Effector memory CD4-positive, alpha-beta T cell (primary cell): ENCODE data around the gene ART4.

Experiments used
- DNase-seq, 3 donors: peaks; one replicate each; pipeline ENCODE4 v3.0.0-alpha.2; 2020
- H3K27ac ChIP-seq: 2 replicates; pipeline ENCODE4 v1.7.0; 2013; ENCODE audit warnings: mild to moderate bottlenecking, low read length, moderate library complexity; ENCODE audit not compliant: insufficient read depth, poor library complexity, severe bottlenecking
- H3K27me3 ChIP-seq: replicated peaks from 2 replicates; pipeline ENCODE4 v1.7.0; 2013; ENCODE audit warnings: mild to moderate bottlenecking, low read length; ENCODE audit not compliant: insufficient read depth, control insufficient read depth, poor library complexity, severe bottlenecking
- H3K36me3 ChIP-seq: 2 replicates; pipeline ENCODE4 v1.7.0; 2013; ENCODE audit warnings: mild to moderate bottlenecking, low read length, moderate library complexity; ENCODE audit not compliant: control insufficient read depth, insufficient read depth
- H3K4me1 ChIP-seq: 2 replicates; pipeline ENCODE4 v1.7.0; 2013; ENCODE audit warnings: low read length, mild to moderate bottlenecking; ENCODE audit not compliant: control insufficient read depth, insufficient read depth, poor library complexity, severe bottlenecking
- H3K4me3 ChIP-seq: 2 replicates; pipeline ENCODE4 v1.7.0; 2013; ENCODE audit warnings: low read length, low read depth, mild to moderate bottlenecking; ENCODE audit not compliant: insufficient read depth, poor library complexity, severe bottlenecking
- H3K9me3 ChIP-seq: 2 replicates; pipeline ENCODE4 v1.7.0; 2013; ENCODE audit warnings: mild to moderate bottlenecking, low read length, moderate library complexity; ENCODE audit not compliant: control insufficient read depth
- total RNA-seq, 3 donors: gene quantifications; one replicate each; lab custom pipeline; 2026; lab: John Stamatoyannopoulos, UW

ART4 gene, protein sequence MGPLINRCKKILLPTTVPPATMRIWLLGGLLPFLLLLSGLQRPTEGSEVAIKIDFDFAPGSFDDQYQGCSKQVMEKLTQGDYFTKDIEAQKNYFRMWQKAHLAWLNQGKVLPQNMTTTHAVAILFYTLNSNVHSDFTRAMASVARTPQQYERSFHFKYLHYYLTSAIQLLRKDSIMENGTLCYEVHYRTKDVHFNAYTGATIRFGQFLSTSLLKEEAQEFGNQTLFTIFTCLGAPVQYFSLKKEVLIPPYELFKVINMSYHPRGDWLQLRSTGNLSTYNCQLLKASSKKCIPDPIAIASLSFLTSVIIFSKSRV
- 0 reads per million in 3 donors for total RNA-seq

GRCh38 chr12:14843425-14843887 is at the start of gene ART4:
ART4 (minus strand) TSS chr12:14843526; CDS start chr12:14843113, 413 bp downstream.
- Histone ChIP-seq H3K36me3 (no peaks in the 10 kb centered on the region), H3K27ac (no peak within 1 kb of the TSS), H3K4me3 (no peak within 1 kb of the TSS)

DNA sequence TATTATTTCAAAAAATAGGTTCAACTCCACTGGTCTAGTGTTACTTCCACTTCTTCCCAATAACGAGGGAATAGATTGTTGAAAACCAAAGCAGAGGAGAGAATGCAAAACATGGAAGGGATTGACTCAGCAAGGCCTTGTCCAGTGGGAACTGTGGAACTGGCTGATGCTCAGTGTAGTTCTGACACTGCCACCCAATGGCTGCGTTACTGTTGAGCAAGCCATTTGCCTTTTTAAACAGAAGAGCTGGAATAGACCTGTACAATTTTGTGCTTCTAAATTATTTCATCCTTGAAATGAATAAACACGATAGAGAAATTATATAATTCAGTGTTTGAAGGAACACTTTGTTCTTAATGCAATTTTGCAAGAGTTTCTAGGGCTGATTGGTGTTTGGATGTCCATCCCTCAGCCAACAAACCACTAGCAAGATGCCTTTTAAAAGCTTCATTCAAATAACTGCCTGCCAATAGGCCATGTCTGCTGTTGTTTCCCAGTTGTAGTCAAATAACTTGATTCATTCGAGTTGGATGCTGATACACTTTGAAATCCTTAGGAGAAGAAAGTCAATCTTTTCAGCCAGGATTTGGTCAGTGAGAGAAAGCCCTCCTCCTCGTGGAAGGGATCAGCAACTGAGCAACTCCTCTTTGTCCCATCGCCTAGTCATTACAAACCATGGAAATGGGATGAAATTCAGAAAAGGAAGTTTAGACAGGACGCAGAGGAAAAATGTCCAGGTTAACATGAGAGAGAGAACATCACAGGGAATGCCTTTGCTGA is 49.6 kb upstream of the ART4 start:
- no peaks in the 10 kb centered on the region for H3K4me1 ChIP-seq
- no peaks in the 10 kb centered on the region for H3K27me3 ChIP-seq
- no peak overlapping the region for H3K4me3 ChIP-seq
- no peak for DNase-seq
- no peak overlapping the region for H3K27ac ChIP-seq
- H3K9me3 ChIP-seq: no peaks in the 10 kb centered on the region
- no peaks in the 10 kb centered on the region for H3K36me3 ChIP-seq

More at GRCh38 chr12:14843425-14843887, at the start of gene ART4:
- Histone ChIP-seq H3K27me3 (no peaks in the 10 kb centered on the region), H3K9me3 (no peaks in the 10 kb centered on the region), H3K4me1 (no peaks in the 10 kb centered on the region)
- no peak for DNase-seq

GRCh38 chr12:14890701-14891100 is 47.4 kb upstream of the ART4 start:
- H3K9me3 ChIP-seq: no peaks in the 10 kb centered on the region
- H3K36me3 ChIP-seq: no peaks in the 10 kb centered on the region
- no peak overlapping the region for H3K27ac ChIP-seq
- H3K4me3 ChIP-seq: no peak overlapping the region
- H3K4me1 ChIP-seq: no peaks in the 10 kb centered on the region
- no peaks in the 10 kb centered on the region for H3K27me3 ChIP-seq
- DNase-seq: no peak

- peaks cover 8% of the 10 kb centered on the region for H3K4me1 ChIP-seq
- no peak overlapping the region for H3K27ac ChIP-seq
- no peaks in the 10 kb centered on the region for H3K36me3 ChIP-seq
- no peak overlapping the region for H3K4me3 ChIP-seq
- no peaks in the 10 kb centered on the region for H3K27me3 ChIP-seq
- DNase-seq: no peak
- H3K9me3 ChIP-seq: no peaks in the 10 kb centered on the region
Measured at GRCh38 chr12:14886271-14886670, 42.9 kb upstream of the ART4 start.

GRCh38 chr12:14885718-14886221 is 42.4 kb upstream of the ART4 start, which contains the start of gene MGP:
MGP (minus strand) TSS chr12:14885854; CDS start chr12:14885791, 63 bp downstream.
- Histone ChIP-seq H3K27ac (no peak within 1 kb of the TSS), H3K4me3 (no peak within 1 kb of the TSS), H3K9me3 (no peaks in the 10 kb centered on the region), H3K36me3 (no peaks in the 10 kb centered on the region), H3K27me3 (no peaks in the 10 kb centered on the region), H3K4me1 (peaks cover 8% of the 10 kb centered on the region)
- no peak for DNase-seq

DNA sequence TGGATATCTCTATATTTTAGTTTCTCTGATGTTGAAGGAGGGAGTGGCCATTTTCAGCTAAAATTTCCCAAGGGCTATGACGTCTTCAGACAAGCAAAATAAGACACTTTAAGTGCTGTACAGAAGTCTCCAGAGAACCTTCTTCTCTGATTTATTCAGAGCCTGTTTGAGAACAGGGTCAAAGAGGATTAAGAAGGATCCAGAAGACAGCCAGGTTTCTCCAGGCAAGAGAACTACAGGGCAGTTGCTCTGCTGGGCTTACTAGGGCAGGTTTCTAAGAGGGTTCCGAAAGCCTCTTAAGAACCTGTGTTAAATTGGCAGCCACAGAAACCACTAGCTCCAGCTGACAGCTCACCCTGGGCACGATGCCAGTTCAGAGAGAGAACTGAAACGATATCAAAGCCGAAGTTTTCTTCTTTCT is 41.1 kb upstream of the ART4 start:
- Histone ChIP-seq H3K27me3 (no peaks in the 10 kb centered on the region), H3K4me1 (peaks cover 8% of the 10 kb centered on the region), H3K4me3 (no peak overlapping the region), H3K27ac (no peak overlapping the region), H3K9me3 (no peaks in the 10 kb centered on the region), H3K36me3 (no peaks in the 10 kb centered on the region)
- peak; percentile 56 to 64 (median 63) for DNase-seq

GRCh38 chr12:14883686-14884085 is 40.4 kb upstream of the ART4 start:
- Histone ChIP-seq H3K27ac (no peak overlapping the region), H3K4me3 (no peak overlapping the region), H3K4me1 (peaks cover 8% of the 10 kb centered on the region), H3K36me3 (no peaks in the 10 kb centered on the region), H3K9me3 (no peaks in the 10 kb centered on the region), H3K27me3 (no peaks in the 10 kb centered on the region)
- DNase-seq: no peak

- H3K4me3 ChIP-seq: no peak overlapping the region
- H3K36me3 ChIP-seq: no peaks in the 10 kb centered on the region
- H3K9me3 ChIP-seq: no peaks in the 10 kb centered on the region
- DNase-seq: no peak
- no peak overlapping the region for H3K27ac ChIP-seq
- H3K4me1 ChIP-seq: peaks cover 8% of the 10 kb centered on the region
- no peaks in the 10 kb centered on the region for H3K27me3 ChIP-seq
Measured at GRCh38 chr12:14880890-14881453, 37.6 kb upstream of the ART4 start.

GRCh38 chr12:14879222-14879933 is 36.1 kb upstream of the ART4 start:
- H3K36me3 ChIP-seq: no peaks in the 10 kb centered on the region
- H3K4me1 ChIP-seq: peaks cover 3% of the 10 kb centered on the region
- no peaks in the 10 kb centered on the region for H3K27me3 ChIP-seq
- no peak for DNase-seq
- no peak overlapping the region for H3K27ac ChIP-seq
- no peaks in the 10 kb centered on the region for H3K9me3 ChIP-seq
- no peak overlapping the region for H3K4me3 ChIP-seq
